Erythroblast (primary cell): ENCODE results near the gene LYPLAL1.

ENCODE experiments used
- GATA1 ChIP-seq: IDR thresholded peaks from 2 replicates; pipeline ENCODE4 v1.6.1; 2011; ENCODE audit warnings: low read depth, mild to moderate bottlenecking, control low read depth, low read length, moderate library complexity
- POLR2A ChIP-seq: IDR thresholded peaks from 2 replicates; pipeline ENCODE4 v1.6.1; 2011; ENCODE audit warnings: mild to moderate bottlenecking, low read length

DNA sequence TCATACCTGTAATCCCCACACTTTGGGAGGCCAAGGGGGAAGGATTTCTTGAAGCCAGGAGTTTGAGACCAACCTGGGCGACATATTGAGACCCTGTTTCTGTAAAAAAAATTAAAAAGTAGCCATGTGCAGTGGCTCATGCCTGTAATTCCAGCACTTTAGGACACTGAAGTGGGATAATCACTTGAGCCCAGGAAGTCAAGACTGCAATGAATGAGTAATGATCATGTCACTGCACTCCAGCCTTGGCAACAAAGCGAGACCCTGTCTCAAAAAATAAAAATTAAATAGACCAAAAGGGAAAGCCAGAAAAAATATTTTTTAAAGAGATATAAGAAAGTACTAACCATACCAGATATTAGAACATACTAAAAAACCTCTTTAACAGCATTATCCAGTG lies 44.7 kb upstream of the LYPLAL1 start:
- TF ChIP-seq POLR2A (no peak), GATA1 (no peak)
